GM10266 (cell line): ENCODE measurements around the gene GABRR1.

Experiments used
- DNase-seq: peaks from one replicate; pipeline ENCODE4 v3.0.0; 2012; ENCODE audit errors: extremely low spot score
- CTCF ChIP-seq: IDR thresholded peaks from 2 replicates; pipeline ENCODE4 v1.5.1; 2012; ENCODE audit warnings: mild to moderate bottlenecking, low read depth; ENCODE audit not compliant: control insufficient read depth, insufficient read depth; ENCODE audit errors: missing control alignments

Gene GABRR1

DNA sequence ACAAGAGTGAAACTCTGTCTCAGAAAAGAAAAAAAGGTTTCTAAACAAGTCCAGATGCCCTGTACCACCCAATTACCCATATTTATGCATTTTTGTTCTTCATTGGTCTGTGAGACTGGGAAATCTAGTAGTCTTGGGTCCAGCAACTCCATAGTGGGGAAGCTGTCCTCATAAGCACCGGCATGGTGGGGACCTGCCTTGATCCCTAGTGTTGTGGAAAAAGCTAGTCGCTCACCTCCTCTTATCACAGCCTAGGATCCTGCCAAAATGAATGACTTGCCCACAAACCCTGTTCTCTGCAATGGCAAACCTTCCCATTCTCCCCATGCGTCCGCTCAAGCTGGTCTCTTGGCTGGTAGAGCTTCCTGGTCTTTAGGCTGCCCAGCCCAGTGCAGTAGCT is 38.3 kb upstream of the GABRR1 start:
- TF ChIP-seq CTCF = no peak
- no peak for DNase-seq

- DNase-seq = no peak
- TF ChIP-seq CTCF = no peak
These were observed 37.4 kb upstream of the GABRR1 start for GRCh38 chr6:89254569-89254968.

DNA sequence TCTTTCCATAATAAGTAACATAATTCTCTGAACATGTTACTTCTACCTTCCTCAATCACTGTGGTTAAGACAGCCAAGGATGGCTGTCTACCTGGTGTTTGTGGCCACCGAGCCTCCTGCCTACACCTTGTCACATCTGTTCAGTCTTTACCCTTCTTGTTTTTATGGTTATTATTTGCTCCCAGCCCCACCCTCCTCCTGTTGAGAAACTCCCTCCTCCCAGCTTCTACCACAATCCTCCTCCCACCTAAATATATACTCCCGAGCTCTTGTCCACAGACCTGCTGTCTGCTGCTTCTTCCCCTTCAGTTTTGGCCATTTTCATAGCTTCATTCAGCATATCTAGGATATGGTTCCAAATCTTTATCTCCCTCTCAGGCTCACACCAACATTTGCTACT is 35.7 kb upstream of the GABRR1 start:
- TF ChIP-seq CTCF = no peak
- no peak for DNase-seq

DNA sequence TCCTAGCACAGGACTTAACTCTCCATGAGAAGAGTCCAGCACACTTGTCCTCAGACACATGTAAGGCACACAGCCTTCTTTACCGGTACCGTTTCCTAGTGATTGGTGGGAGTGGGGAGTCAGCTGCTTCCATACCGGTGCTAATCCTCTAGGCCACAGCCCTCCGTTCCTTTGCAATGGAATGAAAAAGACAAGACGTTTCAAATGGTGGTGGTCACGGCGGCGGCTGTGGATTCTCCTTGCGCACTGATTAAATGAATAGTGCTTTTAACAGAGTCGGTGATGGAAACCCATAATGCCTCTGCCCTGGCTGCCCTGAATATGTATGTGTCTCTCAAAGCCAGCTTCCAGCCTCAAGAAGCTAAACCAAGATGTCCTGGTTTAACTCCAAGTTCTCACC is 34.8 kb upstream of the GABRR1 start:
- TF ChIP-seq CTCF = no peak
- no peak for DNase-seq

DNA sequence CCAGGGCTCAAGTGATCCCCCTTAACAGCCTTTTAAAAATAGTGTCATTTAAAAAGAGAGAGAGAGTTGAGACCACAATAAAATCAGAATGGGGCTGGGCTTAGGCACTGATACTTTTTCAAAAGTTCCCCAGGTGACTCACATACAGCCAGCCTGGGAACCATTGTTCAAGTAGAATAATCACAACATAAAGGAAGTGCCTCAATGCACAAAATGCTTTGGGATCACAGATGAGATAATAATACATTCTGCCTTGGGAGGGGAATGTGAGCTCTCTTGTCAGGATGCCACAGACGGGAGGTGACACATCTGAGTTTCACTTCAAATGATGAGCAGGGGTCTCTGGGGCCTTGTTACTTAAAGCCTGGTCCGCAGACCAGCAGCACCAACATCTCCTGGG is 34.0 kb upstream of the GABRR1 start:
- no peak for TF ChIP-seq CTCF
- no peak for DNase-seq

DNA sequence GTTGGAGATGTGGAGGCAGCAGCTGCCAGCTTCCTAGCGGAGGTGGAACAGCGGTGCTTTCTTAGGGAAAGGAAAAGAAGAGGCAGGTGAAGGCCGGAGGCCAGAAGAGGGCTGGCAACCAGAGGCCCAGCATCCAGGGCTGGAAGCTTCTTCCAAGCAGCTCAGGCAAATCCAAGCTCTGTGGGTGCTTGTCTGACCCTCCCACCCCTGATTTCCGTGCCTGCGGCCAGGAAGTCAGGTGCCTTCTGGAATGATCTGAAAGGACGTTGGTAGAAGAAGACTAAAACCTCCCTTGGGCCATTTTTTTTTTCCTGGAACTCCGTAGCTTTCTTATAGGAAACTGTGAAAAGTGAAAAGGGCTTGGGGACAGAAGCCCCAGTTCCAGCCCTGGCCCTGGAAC is 33.1 kb upstream of the GABRR1 start:
- no peak for TF ChIP-seq CTCF
- no peak for DNase-seq

GRCh38 chr6:89244241-89244985 is 27.3 kb upstream of the GABRR1 start:
- TF ChIP-seq CTCF = no peak
- DNase-seq = no peak
